ENCODE results near the gene CAPN10.

- TF ChIP-seq POLR2A (IDR thresholded peaks at IDR 0.05) (no peak), CTCF (IDR thresholded peaks at IDR 0.05) (no peak)
Observed at GRCh38 chr2:240602266-240603050, 15.9 kb downstream of the CAPN10 start.

Data from ovary (tissue), 3 donors.